K562 (cell line): ENCODE data around the gene PDIA4. TPM values are rescaled to one million over a fixed set of nuclear protein-coding genes. Genes with fewer than 3 reads are reported as not detected.

Experiments used
- GABPA ChIP-seq: fragments of 200-800 bp; sonication (Bioruptor generic); conservative IDR thresholded peaks from 2 replicates; pipeline ENCODE4 v1.6.1; 2016; ENCODE audit warnings: low read depth, missing genetic modification characterization, missing compliant biosample characterization
- HDAC2 ChIP-seq: fragments of 450-650 bp; IDR thresholded peaks from 2 replicates; pipeline ENCODE4 v1.6.1; 2016; ENCODE audit warnings: mild to moderate bottlenecking
- HINFP ChIP-seq: fragments of 450-650 bp; conservative IDR thresholded peaks from 2 replicates; pipeline ENCODE4 v1.6.1; 2016; ENCODE audit warnings: missing genetic modification characterization, low read depth, mild to moderate bottlenecking, control low read depth, missing compliant biosample characterization
- HIVEP1 ChIP-seq: fragments of 250-450 bp; sonication (Bioruptor Pico); IDR thresholded peaks from 2 replicates; pipeline ENCODE4 v1.4.0; 2020; ENCODE audit warnings: mild to moderate bottlenecking
- KAT8 ChIP-seq: fragments of 450-650 bp; IDR thresholded peaks from 2 replicates; pipeline ENCODE4 v1.6.1; 2016; ENCODE audit warnings: low read depth, mild to moderate bottlenecking
- MTA1 ChIP-seq: fragments of 450-650 bp; IDR thresholded peaks from 2 replicates; pipeline ENCODE4 v1.6.1; 2017; ENCODE audit warnings: borderline replicate concordance
- MTF1 ChIP-seq: fragments of 250-450 bp; sonication (Bioruptor Pico); IDR thresholded peaks from 2 replicates; pipeline ENCODE4 v1.9.0; 2021; ENCODE audit warnings: moderate library complexity, mild to moderate bottlenecking, inconsistent platforms, borderline replicate concordance
- RB1 ChIP-seq: fragments of 450-650 bp; IDR thresholded peaks from 2 replicates; pipeline ENCODE4 v1.6.1; 2017; ENCODE audit warnings: low read depth, mild to moderate bottlenecking
- SFPQ ChIP-seq: fragments of 200-400 bp; formaldehyde crosslinking; IDR thresholded peaks from 2 replicates; pipeline ENCODE4 v1.6.1; 2017; ENCODE audit warnings: mild to moderate bottlenecking, low read depth, low read length, moderate library complexity
- SMAD1 ChIP-seq: fragments of 150-350 bp; IDR thresholded peaks from 2 replicates; pipeline ENCODE4 v1.6.1; 2014; ENCODE audit warnings: low read length, low read depth; ENCODE audit not compliant: partially characterized antibody
- SP1 ChIP-seq: sonication (generic); formaldehyde crosslinking; IDR thresholded peaks from 2 replicates; pipeline ENCODE4 v1.8.1; 2022; ENCODE audit warnings: mild to moderate bottlenecking, missing genetic modification reagents
- SRF ChIP-seq, 2 experiments: fragments of 250-450, 450-650 bp in 1 of 2; sonication (Bioruptor Pico) in 1 of 2; sonication (generic) in 1 of 2; formaldehyde crosslinking; IDR thresholded peaks; 2 replicates each; pipeline versions ENCODE4 v1.5.0 to v1.5.1; 2020 to 2022; ENCODE audit warnings: mild to moderate bottlenecking in 1 of 2, missing genetic modification reagents in 1 of 2
- SRSF3 ChIP-seq: fragments of 200-400 bp; formaldehyde crosslinking; IDR thresholded peaks from 2 replicates; pipeline ENCODE4 v1.6.1; 2016; ENCODE audit warnings: mild to moderate bottlenecking, low read length, moderate library complexity; ENCODE audit not compliant: insufficient read depth
- TAL1 ChIP-seq: fragments of 450-650 bp; IDR thresholded peaks from 2 replicates; pipeline ENCODE4 v1.6.1; 2016; ENCODE audit warnings: mild to moderate bottlenecking
- TFE3 ChIP-seq: fragments of 450-650 bp; formaldehyde crosslinking; IDR thresholded peaks from 2 replicates; pipeline ENCODE4 v1.4.0; 2020; ENCODE audit warnings: mild to moderate bottlenecking, mixed read lengths
- TRIM24 ChIP-seq, 2 experiments: fragments of 450-650 bp; IDR thresholded peaks; 2 replicates each; pipeline ENCODE4 v1.6.1; 2016
- ZKSCAN8 ChIP-seq: fragments of 200-800 bp; sonication (Bioruptor generic); IDR thresholded peaks from 2 replicates; pipeline ENCODE4 v1.6.1; 2016; ENCODE audit warnings: missing genetic modification characterization, missing compliant biosample characterization
- ZNF133 ChIP-seq: fragments of 250-450 bp; sonication (Bioruptor Pico); IDR thresholded peaks from 2 replicates; pipeline ENCODE4 v1.4.0; 2020; ENCODE audit warnings: mild to moderate bottlenecking
- ZNF146 ChIP-seq: IDR thresholded peaks from one replicate; pipeline ENCODE4 v1.6.1; 2018; ENCODE audit warnings: missing compliant biosample characterization; ENCODE audit not compliant: unreplicated experiment
- ZNF316 ChIP-seq: fragments of 450-650 bp; IDR thresholded peaks from 2 replicates; pipeline ENCODE4 v1.6.1; 2016
- ZZZ3 ChIP-seq: fragments of 450-650 bp; IDR thresholded peaks from 2 replicates; pipeline ENCODE4 v1.6.1; 2016; ENCODE audit warnings: antibody characterized with exemption, mild to moderate bottlenecking, moderate library complexity
- polyA plus RNA-seq, 8 experiments: library from polyadenylated mRNA; depleted of rRNA in 4 of 8; stranded (reverse) in 5 of 8; unstranded in 3 of 8; fragments of >200 nt; fragmentation: Nextera tagmentation in 2 of 8; fragmentation: Illumina TruSeq in 1 of 8; extraction: Ambion mirVana in 2 of 8; extraction: Trizol in 1 of 8; gene quantifications; 2 replicates each; pipeline versions ENCODE4 v1.2.1 to v1.2.3, GENCODE V29; 2011 to 2014; ENCODE audit warnings: inconsistent platforms in 1 of 8, missing spikeins in 1 of 8
- total RNA-seq, 7 experiments: library from RNA; depleted of rRNA in 6 of 7; stranded (reverse); fragments of >200 nt in 6 of 7; fragmentation: Illumina TruSeq in 2 of 7; extraction: Trizol in 2 of 7; gene quantifications; 2 replicates each; pipeline versions ENCODE4 v1.2.1 to v1.2.3, GENCODE V29; 2011 to 2021; ENCODE audit warnings: low replicate concordance in 1 of 7

The PDIA4 gene
- total and polyA plus RNA-seq, 9 of the 15 experiments (the other 6 are each of a cell fraction or from before 2014, with no cell fraction given) = 9.1 to 175 (median 146) TPM

GRCh38 chr7:148987010-148987750 lies 41.1 kb downstream of the PDIA4 start (continued):
- TF ChIP-seq KAT8 = no peak
- 0 out of 2 replicates have a peak, but pooled peaks have one; percentile 34 for TF ChIP-seq ZZZ3
- peak; percentile 15 to 45; a peak in 2 of 4 replicates for TF ChIP-seq TRIM24 (IDR thresholded peaks at IDR 0.05)
- peak; percentile 64; the same call in 1 of the 2 replicates for TF ChIP-seq SP1 (CRISPR knock-in tag)
- peak; percentile 53 for TF ChIP-seq HDAC2
- TF ChIP-seq HINFP = no peak
- peak; percentile 51; the same call in 1 of the 2 replicates for TF ChIP-seq ZNF316
- no peak for TF ChIP-seq SFPQ
- TF ChIP-seq ZKSCAN8 (CRISPR knock-in tag) = peak; percentile 73; the same call in 1 of the 2 replicates
- TF ChIP-seq MTF1 = no peak
- TF ChIP-seq MTA1 = peak; percentile 92
- peak in 1 of 2 experiments; percentile 56; a peak in 1 of 4 replicates for TF ChIP-seq SRF (CRISPR knock-in tag; IDR thresholded peaks at IDR 0.05)
- no peak for TF ChIP-seq SMAD1
- 0 out of 2 replicates have a peak, but pooled peaks have one; percentile 56 for TF ChIP-seq ZNF133 (CRISPR knock-in tag)
- no peak for TF ChIP-seq HIVEP1 (CRISPR knock-in tag)
- no peak for TF ChIP-seq TFE3
- TF ChIP-seq SRSF3 = no peak
- TF ChIP-seq ZNF146 (CRISPR knock-in tag) = no peak
- TF ChIP-seq RB1 = no peak; the same call in 1 of the 2 replicates
- no peak; the same call in 1 of the 2 replicates for TF ChIP-seq TAL1
- peak; percentile 41 for TF ChIP-seq GABPA (tag)
